HG02763 (cell line): Measurements from ENCODE around the gene OPTC.
"Not testable (repeated sequence)": the region's sequence is repeated elsewhere in the genome, so short reads cannot be mapped to it uniquely, and the experiment has no call there.

Experiments
- ATAC-seq: cut with Tn5 transposase; IDR thresholded peaks from one replicate; pipeline ENCODE4 v1.9.1; 2021; ENCODE audit warnings: mild to moderate bottlenecking, moderate library complexity; ENCODE audit not compliant: unreplicated experiment

The OPTC gene, protein sequence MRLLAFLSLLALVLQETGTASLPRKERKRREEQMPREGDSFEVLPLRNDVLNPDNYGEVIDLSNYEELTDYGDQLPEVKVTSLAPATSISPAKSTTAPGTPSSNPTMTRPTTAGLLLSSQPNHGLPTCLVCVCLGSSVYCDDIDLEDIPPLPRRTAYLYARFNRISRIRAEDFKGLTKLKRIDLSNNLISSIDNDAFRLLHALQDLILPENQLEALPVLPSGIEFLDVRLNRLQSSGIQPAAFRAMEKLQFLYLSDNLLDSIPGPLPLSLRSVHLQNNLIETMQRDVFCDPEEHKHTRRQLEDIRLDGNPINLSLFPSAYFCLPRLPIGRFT

GRCh38 chr1:203493901-203494300 lies at the start of gene OPTC:
Gene OPTC (plus strand): TSS chr1:203494153. CDS start chr1:203496006, 1,853 bp downstream.
- no peak for ATAC-seq

DNA sequence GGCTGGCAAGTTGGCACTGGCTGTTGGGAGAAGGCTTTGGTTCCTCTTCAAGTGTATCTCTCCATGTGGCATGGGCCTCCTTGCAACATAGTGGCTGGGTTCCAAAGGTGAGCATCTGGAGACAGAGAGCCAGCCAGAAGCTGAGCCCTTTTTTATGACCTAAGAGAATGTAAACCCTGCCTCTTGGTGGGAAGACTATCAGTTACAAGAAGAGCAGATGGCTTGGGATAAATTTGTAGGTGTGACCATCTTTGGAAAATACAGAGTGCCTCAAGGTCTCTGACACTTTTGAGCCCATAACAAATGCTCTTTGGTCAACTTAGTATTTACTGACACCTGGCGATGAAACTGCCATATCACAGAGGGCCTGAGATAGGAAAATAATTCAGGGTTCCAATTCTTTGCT lies 49.8 kb upstream of the OPTC start:
- no peak for ATAC-seq

- no peak for ATAC-seq
These were observed 46.8 kb upstream of the OPTC start for GRCh38 chr1:203447151-203447550.

DNA sequence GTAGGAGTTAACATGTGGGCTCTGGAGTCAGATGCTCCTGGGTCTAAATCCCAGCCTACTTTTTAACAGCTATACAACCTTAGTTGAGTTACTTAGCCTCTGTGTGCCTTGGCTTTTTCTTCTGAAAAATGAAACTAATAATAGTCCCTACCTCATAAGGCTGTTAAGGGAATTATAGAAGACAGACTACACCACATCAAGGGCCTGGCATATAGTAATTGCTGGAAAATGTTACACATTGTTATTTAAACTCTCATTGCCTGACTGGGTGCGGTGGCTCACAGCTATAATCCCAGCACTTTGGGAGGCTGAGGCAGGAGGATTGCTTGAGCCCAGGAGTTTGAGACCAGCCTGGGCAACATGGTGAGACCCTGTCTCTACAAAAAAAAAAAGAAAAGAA lies 46.4 kb upstream of the OPTC start:
- ATAC-seq: not testable (repeated sequence)

GRCh38 chr1:203448521-203449061 lies 45.4 kb upstream of the OPTC start:
- no peak for ATAC-seq

GRCh38 chr1:203450001-203450400 lies 44.0 kb upstream of the OPTC start:
- no peak for ATAC-seq

DNA sequence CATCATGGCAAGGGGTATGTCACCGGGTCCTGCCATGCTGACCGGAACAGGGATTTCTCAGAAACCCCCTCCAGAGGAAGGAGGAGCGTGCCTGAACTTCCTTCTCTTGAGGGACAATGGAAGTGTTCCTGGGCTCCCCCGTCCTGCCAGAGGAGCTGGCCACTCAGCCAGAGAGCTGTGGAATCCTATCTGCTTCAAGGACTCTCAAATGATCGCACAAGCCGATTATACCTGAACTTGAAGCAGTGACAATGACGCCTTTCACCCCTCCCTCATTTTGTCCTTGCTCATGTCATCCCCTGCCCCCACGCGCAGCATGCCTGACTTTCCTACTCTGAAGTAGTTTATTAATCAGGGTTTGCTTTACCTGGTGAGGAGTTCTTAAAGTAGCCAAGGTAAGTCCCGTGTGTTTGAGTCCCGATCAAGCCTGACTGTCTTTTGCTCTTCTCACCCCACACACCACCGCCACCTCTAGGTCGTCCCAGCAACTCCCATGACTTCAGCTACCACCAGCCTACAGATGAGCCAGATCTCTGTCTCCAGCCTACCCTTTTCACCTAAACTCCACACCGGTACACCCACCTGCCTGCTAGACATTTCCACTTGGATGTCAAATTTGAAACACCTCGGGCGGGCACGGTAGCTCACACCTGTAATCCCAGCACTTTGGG lies 43.3 kb upstream of the OPTC start:
- no peak for ATAC-seq

DNA sequence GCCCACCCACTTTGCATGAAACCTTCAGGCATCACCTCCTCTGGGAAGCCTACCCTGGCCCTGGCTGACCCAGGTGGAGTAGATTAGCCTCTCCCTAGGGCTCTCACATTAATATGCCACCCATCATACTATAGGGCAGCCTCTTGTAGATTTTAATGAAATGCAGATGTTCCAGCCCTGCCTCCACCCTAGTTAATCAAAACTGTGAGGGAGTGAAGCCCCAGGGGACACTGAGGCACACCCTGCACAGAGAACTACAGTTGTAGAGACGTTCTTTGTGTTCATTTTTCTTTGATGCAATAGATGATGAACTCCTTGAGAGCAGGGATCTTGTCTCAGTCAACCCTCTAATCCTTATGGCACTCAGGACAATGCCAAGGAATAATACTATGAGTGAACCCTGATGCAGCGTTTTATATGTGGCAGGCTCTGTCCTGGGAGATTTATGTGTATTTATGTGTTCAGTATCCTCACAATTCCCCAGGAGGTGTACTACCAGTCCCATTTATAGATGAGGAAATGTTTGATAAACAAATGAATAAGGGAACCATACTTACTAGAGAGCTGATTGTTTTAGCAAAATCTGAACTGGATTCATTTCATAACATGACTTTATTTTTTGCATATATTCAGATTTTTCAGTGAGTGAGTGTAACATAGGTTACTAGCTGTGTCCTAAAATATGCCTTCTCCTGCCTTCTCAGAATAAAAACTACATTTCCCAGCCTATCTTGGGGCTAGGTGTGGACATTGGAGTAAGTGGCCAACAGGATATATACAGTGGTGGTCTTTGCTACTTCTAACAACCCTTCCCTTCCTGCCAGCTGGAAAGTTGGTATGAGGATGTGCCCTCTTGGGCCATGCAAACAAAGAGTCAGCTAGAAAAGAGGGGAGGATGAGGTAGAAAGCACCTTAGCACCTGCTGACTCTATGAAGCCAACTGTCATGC lies 41.8 kb upstream of the OPTC start:
- no peak for ATAC-seq

- ATAC-seq: no peak
These were observed 40.9 kb upstream of the OPTC start for GRCh38 chr1:203453016-203453415.

DNA sequence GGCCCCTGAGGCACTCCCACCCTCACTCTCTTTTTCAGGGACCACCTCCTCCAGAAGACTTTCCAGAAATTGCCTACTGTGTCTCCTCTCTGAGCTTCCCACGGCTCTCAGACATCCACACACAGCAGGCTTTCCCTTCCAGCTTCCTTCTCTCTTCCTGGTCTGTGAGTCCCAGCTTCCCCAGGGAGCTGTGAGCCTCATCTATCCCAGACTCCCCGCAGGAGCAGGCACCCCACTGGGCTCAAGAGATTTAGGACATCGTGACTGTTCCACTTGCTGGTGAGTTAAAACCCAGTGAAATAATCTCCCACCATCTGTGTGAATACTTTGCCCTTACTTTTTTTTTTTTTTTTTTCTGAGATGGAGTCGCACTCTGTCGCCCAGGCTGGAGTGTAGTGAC lies 40.3 kb upstream of the OPTC start:
- no peak for ATAC-seq

GRCh38 chr1:203454986-203455471 lies 38.9 kb upstream of the OPTC start:
- ATAC-seq: no peak

- ATAC-seq: no peak
These were observed 38.2 kb upstream of the OPTC start for GRCh38 chr1:203455706-203456105.

DNA sequence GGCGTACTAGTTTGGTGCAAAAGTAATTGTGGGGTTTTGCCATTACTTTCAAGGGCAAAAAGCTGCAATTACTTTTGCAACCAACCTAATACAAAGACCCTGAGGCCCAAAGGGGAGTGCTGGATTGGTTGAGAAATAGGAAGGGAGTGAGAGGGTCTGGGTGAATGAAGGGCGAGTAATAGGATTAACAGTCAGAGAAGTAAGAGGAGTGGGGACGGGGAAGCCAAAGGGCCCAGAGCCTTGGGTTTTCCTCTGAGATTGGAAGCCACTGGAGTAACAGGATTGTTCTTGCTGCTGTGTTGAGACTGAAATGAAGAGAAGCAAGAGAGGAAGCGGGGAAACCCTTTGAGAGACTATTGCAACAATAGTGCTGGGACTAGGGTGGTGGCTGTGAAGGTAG lies 37.4 kb upstream of the OPTC start:
- no peak for ATAC-seq

- no peak for ATAC-seq
These were observed 35.9 kb upstream of the OPTC start for GRCh38 chr1:203458078-203458477.

GRCh38 chr1:203459671-203460201 lies 34.2 kb upstream of the OPTC start:
- no peak for ATAC-seq

DNA sequence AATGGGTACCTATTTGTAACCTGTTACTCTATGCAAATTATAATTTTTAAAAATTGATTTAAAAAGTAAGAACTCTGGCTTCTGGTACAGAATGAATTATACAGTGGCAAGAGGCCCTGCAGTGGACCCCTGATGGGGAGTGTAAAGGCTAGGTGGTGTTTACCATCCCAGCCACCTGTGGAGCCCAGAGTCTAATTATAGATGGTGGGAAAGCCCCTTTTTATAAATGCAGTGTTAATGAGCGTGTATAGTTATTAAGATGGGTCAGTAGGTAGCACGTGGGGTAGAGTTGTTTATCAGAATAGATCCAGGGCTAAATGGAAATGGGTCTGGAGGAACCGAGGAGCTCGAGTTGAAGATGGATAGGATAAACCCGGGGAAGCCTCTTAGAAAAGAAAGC lies 32.2 kb upstream of the OPTC start:
- no peak for ATAC-seq

- no peak for ATAC-seq
These were observed 31.8 kb upstream of the OPTC start for GRCh38 chr1:203462143-203462542.

GRCh38 chr1:203462878-203463277 lies 31.1 kb upstream of the OPTC start:
- no peak for ATAC-seq

DNA sequence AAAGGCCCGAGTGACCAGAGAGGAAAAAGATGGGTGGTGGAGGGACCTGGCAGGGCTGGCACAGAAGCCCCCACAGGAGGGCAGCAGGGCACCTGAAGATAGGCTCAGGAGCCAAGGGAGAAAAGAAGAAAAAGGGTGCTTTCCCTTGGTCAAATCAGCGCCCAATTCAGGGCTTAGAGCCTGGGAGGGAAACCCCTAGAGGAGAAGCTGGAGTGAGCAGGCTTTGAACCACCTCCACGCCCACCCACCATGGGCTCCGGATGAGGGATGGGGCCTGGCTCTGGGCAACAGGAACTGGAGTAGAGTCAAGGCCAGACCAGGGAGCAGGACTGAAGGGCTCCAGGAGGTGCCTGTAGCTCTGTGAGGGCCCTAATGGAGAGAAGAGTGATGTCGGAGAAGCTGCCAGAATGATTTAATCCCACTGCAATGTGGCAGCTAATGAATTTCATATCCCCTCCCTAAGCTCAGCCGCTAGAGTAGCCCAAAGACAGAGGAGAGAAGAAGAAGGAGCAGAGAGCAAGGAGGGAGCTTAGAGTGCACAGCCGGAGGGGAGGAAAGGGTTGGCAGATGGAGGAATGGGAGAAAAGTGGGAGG lies 30.4 kb upstream of the OPTC start:
- no peak for ATAC-seq

GRCh38 chr1:203464226-203464625 lies 29.7 kb upstream of the OPTC start:
- ATAC-seq: no peak
